ENCODE results near the gene CATSPERZ. TPM values are rescaled to one million over a fixed set of nuclear protein-coding genes. Genes with fewer than 3 reads are reported as not detected.

The CATSPERZ gene
- total and polyA plus RNA-seq, 9 of the 15 experiments (the other 6 are each of a cell fraction or from before 2014, with no cell fraction given) = 0.86 to 8.5 (median 3.5) TPM

- TF ChIP-seq, protein P1, sequence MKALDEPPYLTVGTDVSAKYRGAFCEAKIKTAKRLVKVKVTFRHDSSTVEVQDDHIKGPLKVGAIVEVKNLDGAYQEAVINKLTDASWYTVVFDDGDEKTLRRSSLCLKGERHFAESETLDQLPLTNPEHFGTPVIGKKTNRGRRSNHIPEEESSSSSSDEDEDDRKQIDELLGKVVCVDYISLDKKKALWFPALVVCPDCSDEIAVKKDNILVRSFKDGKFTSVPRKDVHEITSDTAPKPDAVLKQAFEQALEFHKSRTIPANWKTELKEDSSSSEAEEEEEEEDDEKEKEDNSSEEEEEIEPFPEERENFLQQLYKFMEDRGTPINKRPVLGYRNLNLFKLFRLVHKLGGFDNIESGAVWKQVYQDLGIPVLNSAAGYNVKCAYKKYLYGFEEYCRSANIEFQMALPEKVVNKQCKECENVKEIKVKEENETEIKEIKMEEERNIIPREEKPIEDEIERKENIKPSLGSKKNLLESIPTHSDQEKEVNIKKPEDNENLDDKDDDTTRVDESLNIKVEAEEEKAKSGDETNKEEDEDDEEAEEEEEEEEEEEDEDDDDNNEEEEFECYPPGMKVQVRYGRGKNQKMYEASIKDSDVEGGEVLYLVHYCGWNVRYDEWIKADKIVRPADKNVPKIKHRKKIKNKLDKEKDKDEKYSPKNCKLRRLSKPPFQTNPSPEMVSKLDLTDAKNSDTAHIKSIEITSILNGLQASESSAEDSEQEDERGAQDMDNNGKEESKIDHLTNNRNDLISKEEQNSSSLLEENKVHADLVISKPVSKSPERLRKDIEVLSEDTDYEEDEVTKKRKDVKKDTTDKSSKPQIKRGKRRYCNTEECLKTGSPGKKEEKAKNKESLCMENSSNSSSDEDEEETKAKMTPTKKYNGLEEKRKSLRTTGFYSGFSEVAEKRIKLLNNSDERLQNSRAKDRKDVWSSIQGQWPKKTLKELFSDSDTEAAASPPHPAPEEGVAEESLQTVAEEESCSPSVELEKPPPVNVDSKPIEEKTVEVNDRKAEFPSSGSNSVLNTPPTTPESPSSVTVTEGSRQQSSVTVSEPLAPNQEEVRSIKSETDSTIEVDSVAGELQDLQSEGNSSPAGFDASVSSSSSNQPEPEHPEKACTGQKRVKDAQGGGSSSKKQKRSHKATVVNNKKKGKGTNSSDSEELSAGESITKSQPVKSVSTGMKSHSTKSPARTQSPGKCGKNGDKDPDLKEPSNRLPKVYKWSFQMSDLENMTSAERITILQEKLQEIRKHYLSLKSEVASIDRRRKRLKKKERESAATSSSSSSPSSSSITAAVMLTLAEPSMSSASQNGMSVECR (CRISPR knock-in tag; IDR thresholded peaks at IDR 0.05) = no peak; the same call in none of the 2 replicates
- TF ChIP-seq ELF4 (CRISPR knock-in tag; IDR thresholded peaks at IDR 0.05) (no peak), NR2C2 (CRISPR knock-in tag; IDR thresholded peaks at IDR 0.05) (no peak), NR2C2 (tag; IDR thresholded peaks at IDR 0.05) (no peak), HNRNPH1 (optimal IDR thresholded peaks at IDR 0.05; ENCODE audit: low read depth, low read length) (no peak), GATAD2A (IDR thresholded peaks at IDR 0.05) (no peak; the same call in 1 of the 2 replicates), YY1 (IDR thresholded peaks at IDR 0.05; ENCODE audit: borderline replicate concordance in 1 of 3, control insufficient read depth in 1 of 3, extremely low read depth in 1 of 3, insufficient read depth in 3 of 3, insufficient read length in 1 of 3, insufficient replicate concordance in 2 of 3, low read depth in 1 of 3, low read length in 2 of 3) (peak in 2 of 3 experiments; percentile 4 to 35), CBX2 (IDR thresholded peaks at IDR 0.05; ENCODE audit: insufficient read depth, low read length, poor library complexity, severe bottlenecking) (no peak), ZNF282 (CRISPR knock-in tag; IDR thresholded peaks at IDR 0.05) (no peak), IFI16 (CRISPR knock-in tag; IDR thresholded peaks at IDR 0.05) (no peak), HNRNPLL (IDR thresholded peaks at IDR 0.05; ENCODE audit: low read depth, low read length, poor library complexity, severe bottlenecking) (no peak), EP300 (IDR thresholded peaks at IDR 0.05; ENCODE audit: low read length) (no peak; the same call in 1 of the 2 replicates), TCF3 (CRISPR knock-in tag; IDR thresholded peaks at IDR 0.05) (no peak), SAFB2 (IDR thresholded peaks at IDR 0.05; ENCODE audit: borderline replicate concordance, low read depth, low read length, severe bottlenecking) (no peak), PRMT5 (CRISPR knock-in tag; IDR thresholded peaks at IDR 0.05) (no peak), RBM22 (IDR thresholded peaks at IDR 0.05; ENCODE audit: low read depth, low read length, poor library complexity, severe bottlenecking) (no peak), HDAC1 (IDR thresholded peaks at IDR 0.05) (peak in 1 of 2 experiments; percentile 17; a peak in 1 of 4 replicates), RBM17 (IDR thresholded peaks at IDR 0.05; ENCODE audit: borderline replicate concordance, low read depth, low read length) (no peak)
- TF ChIP-seq, protein P2, sequence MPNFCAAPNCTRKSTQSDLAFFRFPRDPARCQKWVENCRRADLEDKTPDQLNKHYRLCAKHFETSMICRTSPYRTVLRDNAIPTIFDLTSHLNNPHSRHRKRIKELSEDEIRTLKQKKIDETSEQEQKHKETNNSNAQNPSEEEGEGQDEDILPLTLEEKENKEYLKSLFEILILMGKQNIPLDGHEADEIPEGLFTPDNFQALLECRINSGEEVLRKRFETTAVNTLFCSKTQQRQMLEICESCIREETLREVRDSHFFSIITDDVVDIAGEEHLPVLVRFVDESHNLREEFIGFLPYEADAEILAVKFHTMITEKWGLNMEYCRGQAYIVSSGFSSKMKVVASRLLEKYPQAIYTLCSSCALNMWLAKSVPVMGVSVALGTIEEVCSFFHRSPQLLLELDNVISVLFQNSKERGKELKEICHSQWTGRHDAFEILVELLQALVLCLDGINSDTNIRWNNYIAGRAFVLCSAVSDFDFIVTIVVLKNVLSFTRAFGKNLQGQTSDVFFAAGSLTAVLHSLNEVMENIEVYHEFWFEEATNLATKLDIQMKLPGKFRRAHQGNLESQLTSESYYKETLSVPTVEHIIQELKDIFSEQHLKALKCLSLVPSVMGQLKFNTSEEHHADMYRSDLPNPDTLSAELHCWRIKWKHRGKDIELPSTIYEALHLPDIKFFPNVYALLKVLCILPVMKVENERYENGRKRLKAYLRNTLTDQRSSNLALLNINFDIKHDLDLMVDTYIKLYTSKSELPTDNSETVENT (CRISPR knock-in tag; IDR thresholded peaks at IDR 0.05) = no peak
- TF ChIP-seq, protein P3, sequence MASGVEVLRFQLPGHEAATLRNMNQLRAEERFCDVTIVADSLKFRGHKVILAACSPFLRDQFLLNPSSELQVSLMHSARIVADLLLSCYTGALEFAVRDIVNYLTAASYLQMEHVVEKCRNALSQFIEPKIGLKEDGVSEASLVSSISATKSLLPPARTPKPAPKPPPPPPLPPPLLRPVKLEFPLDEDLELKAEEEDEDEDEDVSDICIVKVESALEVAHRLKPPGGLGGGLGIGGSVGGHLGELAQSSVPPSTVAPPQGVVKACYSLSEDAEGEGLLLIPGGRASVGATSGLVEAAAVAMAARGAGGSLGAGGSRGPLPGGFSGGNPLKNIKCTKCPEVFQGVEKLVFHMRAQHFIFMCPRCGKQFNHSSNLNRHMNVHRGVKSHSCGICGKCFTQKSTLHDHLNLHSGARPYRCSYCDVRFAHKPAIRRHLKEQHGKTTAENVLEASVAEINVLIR (CRISPR knock-in tag; IDR thresholded peaks at IDR 0.05) = no peak
These were observed 31.1 kb upstream of the CATSPERZ start (continued) for GRCh38 chr11:64268893-64269539.
